HG03354 (cell line): ENCODE data around the gene ADAMTS16.

Source experiments
- ATAC-seq: cut with Tn5 transposase; IDR thresholded peaks from one replicate; pipeline ENCODE4 v1.9.1; 2021; ENCODE audit warnings: mild to moderate bottlenecking; ENCODE audit not compliant: unreplicated experiment, poor library complexity, severe bottlenecking

ADAMTS16 gene

GRCh38 chr5:5141625-5142525, 1.7 kb downstream of the ADAMTS16 start:
- peak; percentile 76 for ATAC-seq

GRCh38 chr5:5144441-5144840, 4.3 kb downstream of the ADAMTS16 start:
- no peak for ATAC-seq

- no peak for ATAC-seq
Measured at GRCh38 chr5:5145651-5146529, 5.8 kb downstream of the ADAMTS16 start.

- ATAC-seq: no peak
Measured at GRCh38 chr5:5146530-5147160, 6.5 kb downstream of the ADAMTS16 start.

GRCh38 chr5:5149154-5149553, 9.0 kb downstream of the ADAMTS16 start:
- no peak for ATAC-seq

GRCh38 chr5:5150667-5151066, 10.5 kb downstream of the ADAMTS16 start:
- no peak for ATAC-seq

- ATAC-seq: no peak
Measured at GRCh38 chr5:5154733-5155132, 14.6 kb downstream of the ADAMTS16 start.

GRCh38 chr5:5155617-5156016, 15.5 kb downstream of the ADAMTS16 start:
- ATAC-seq: no peak

GRCh38 chr5:5156471-5157082, 16.4 kb downstream of the ADAMTS16 start:
- no peak for ATAC-seq

GRCh38 chr5:5158472-5158895, 18.4 kb downstream of the ADAMTS16 start:
- no peak for ATAC-seq

GRCh38 chr5:5159282-5160103, 19.4 kb downstream of the ADAMTS16 start:
- no peak for ATAC-seq

GRCh38 chr5:5164163-5164562, 24.0 kb downstream of the ADAMTS16 start:
- no peak for ATAC-seq

- ATAC-seq: no peak
Measured at GRCh38 chr5:5165541-5166002, 25.4 kb downstream of the ADAMTS16 start.

GRCh38 chr5:5169466-5169865, 29.3 kb downstream of the ADAMTS16 start:
- ATAC-seq: no peak

GRCh38 chr5:5178136-5178535, 38.0 kb downstream of the ADAMTS16 start:
- no peak for ATAC-seq

- no peak for ATAC-seq
Measured at GRCh38 chr5:5178580-5178979, 38.5 kb downstream of the ADAMTS16 start.

GRCh38 chr5:5179079-5179478, 38.9 kb downstream of the ADAMTS16 start:
- ATAC-seq: no peak

GRCh38 chr5:5179597-5179996, 39.5 kb downstream of the ADAMTS16 start:
- ATAC-seq: no peak
